IPS-18c (cell line): ENCODE results near the gene SPDYE6.
"Not testable (repeated sequence)": the region's sequence is repeated elsewhere in the genome, so short reads cannot be mapped to it uniquely, and the experiment has no call there.

Source experiments
- H3K4me3 ChIP-seq: 2 replicates; pipeline ENCODE4 v1.7.0; 2013; ENCODE audit warnings: low read depth, mild to moderate bottlenecking, low read length, moderate library complexity; ENCODE audit not compliant: insufficient read depth
- H3K9me3 ChIP-seq: one replicate; pipeline ENCODE4 v1.6.1; 2013; ENCODE audit warnings: mild to moderate bottlenecking, low read length, moderate library complexity; ENCODE audit not compliant: control insufficient read depth, insufficient read depth

Gene SPDYE6, protein sequence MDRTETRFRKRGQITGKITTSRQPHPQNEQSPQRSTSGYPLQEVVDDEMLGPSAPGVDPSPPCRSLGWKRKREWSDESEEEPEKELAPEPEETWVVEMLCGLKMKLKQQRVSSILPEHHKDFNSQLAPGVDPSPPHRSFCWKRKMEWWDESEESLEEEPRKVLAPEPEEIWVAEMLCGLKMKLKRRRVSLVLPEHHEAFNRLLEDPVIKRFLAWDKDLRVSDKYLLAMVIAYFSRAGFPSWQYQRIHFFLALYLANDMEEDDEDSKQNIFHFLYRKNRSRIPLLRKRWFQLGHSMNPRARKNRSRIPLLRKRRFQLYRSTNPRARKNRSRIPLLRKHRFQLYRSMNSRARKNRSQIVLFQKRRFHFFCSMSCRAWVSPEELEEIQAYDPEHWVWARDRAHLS

DNA sequence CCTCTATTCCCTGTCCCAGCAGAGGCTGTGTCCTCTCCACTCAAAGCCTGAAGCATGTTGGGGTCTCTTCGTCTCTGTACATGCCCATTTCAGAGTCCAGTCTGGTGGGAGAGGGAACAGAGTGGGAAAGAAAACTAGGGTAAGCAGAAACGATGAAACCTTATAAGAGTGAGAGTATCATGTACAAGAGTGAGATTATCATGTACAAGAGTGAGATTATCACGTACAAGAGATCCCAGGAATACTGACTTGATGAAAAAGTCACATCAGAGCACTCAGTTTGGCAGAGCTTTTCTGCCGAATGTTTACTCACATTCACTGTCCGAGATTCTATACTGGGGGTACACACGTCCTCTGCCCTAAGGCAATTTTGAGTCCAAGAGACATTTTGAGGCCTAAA lies at the start of gene SPDYE6:
Gene SPDYE6, minus strand, starts transcription at position 101 of the 400 bp plus-strand sequence. CDS start 421 bp downstream, outside the sequence.
- not testable (repeated sequence) for H3K9me3 ChIP-seq, H3K4me3 ChIP-seq

DNA sequence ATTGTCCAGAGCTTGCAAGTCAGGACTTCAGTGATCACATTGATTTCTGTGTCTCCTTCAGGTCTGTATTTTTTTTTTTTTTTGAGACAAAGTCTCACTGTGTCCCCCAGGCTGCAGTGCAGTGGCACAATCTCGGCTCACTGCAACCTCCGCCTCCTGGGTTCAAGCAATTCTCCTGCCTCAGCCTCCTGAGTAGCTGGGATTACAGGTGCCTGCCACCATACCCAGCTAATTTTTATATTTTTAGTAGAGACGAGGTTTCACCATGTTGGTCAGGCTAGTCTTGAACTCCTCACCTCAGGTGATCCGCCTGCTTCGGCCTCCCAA lies 48.6 kb upstream of the SPDYE6 start:
- H3K9me3 ChIP-seq, H3K4me3 ChIP-seq: not testable (repeated sequence)

DNA sequence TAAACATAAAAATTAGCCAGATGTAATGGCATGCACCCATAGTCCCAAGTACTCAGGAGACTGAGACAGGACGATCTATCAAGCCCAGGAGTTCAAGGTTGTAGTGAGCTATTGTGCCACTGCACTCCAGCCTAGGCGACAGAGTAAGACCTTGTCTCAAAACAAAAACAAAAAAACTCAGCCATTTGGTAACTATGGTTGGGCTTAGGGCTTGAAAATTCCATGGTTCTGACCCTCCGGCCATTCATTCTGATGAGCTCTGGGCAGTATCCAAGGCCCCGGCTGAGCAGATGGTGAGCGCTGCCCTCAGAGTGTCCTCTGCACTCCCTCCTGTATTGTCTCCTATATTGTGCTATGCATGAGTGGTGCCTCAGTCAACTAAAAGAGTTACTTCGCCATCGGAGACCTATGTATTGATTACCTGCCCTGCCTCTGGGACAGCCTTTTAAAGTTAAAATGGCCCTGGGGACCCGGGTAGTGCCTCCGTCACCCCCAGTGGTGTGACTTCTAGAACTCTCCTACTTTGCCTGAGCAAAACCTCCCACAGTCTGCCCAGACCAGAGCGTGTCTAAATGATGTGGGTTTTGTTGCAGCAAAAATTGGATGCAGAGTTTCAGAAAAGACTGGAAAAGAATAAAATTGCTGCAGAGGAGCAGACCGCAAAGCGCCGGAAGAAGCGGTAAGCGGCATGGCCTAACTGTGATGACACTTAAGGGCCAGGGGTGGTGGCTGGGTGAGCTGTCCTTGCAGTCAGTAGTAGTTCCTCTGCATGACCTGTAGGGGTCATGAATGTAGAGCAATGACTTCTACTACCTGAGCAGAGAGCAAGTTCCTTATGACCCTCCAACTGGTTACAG lies 48.0 kb upstream of the SPDYE6 start:
- Histone ChIP-seq H3K9me3 (no peaks in the 10 kb centered on the region), H3K4me3 (no peak overlapping the region)

DNA sequence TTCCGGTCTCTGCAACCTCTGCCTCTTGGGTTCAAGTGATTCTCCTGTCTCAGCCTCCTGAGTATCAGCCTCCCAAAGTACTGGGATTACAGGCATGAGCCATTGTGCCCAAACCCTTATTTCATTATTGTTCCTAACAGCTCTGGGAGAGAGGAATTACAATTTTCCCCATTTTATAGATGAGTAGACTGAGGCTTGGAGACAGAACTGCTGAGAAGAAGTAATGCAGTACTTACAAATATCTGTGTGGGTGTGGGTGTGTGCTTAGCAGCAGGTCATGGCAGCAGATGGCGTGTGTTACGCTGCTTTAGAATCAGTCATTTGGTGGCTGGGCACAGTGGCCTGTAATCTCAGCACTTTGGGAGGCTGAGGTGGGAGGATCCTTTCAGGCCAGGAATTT lies 47.3 kb upstream of the SPDYE6 start:
- Histone ChIP-seq H3K4me3 (no peak overlapping the region), H3K9me3 (no peaks in the 10 kb centered on the region)

DNA sequence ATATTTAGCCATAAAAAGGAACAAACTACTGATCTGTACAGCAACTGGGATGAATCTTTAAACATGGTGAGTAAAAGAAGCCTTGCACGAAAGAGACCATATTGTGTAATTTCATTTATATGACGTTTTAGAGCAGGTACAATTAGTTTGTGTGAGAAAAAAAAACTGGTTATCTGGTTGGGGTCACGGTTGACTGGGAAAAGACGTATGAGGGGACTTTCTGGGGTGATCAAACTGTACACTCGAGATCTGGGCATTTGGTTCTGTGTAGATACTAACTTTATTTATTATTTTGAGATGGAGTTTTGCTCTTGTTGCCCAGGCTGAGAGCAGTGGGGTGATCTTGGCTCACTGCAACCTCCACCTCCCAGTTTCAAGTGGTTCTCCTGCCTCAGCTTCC lies 44.1 kb upstream of the SPDYE6 start:
- H3K9me3 ChIP-seq: no peaks in the 10 kb centered on the region
- no peak overlapping the region for H3K4me3 ChIP-seq

DNA sequence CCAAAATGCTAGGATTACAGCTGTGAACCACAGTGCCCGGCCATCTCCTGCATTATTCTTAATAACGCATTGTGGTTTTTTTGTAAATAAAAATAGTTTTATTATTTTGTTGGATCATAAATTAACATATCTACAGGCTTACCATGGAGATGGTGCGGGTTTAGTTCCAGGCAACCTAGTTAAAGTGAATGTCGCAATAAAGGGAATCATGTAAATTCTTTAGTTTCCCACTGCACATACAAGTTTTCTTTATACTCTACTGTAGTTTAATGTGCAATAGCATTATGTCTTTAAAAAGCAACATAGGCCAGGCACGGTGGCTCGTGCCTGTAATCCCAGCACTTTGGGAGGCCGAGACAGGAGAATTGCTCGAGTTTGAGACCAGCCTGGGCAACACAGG lies 42.3 kb upstream of the SPDYE6 start:
- no peaks in the 10 kb centered on the region for H3K9me3 ChIP-seq
- H3K4me3 ChIP-seq: no peak overlapping the region

DNA sequence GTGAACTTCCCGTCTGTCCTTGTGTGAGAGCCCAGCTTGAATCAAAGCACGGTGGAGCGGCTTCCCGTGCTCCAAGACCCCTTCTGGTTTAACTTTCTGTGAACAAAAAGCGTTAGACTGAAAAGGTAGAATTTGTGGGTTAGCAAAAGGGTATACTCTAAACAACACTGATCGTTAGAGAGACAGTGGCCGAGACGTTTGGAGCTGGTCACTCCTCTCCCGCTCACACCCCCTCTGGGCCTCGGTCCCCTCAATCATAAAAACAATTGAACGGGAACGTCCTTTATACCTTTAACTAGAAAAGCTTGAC lies 40.4 kb upstream of the SPDYE6 start:
- peak overlapping the region; percentile 90 for H3K4me3 ChIP-seq
- no peaks in the 10 kb centered on the region for H3K9me3 ChIP-seq

DNA sequence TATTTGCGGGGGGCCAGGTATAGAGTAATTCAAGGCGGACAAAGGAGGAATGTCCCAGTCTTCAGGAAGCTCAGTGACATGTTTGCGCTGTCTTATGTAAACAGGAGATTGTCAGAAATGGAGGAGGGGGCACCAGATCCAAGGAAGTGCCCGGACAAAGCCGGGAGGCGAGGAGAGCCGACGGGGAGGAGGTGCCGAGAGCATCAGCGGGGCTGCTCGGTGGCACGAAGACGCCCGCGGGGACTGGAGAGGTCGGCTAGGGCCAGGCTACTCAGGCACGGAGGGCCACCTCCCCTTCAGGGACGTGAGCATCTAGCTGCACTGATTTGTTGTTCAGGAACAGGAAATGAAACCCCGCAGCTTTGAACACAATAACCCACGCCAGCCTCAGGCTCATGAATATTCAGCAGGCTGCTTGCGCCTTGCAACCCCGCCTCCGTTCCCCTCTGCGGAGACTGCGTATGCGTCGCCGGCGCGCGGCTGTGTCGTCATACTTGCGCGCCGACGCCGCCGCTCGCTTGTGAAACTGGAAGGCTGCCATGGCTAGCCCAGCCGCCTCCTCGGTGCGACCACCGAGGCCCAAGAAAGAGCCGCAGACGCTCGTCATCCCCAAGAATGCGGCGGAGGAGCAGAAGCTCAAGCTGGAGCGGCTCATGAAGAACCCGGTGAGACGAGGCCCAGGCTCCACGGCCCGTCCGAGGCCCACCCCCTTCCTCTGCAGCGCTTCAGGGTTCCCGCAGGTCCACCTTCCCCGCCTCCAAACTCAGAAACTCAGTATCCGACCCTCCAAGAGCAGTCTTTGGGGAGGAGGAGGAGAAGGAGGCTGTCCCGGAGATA lies 39.8 kb upstream of the SPDYE6 start, which contains the start of gene PRKRIP1:
Gene PRKRIP1, plus strand, starts transcription at position 491 of the 837 bp plus-strand sequence. Its CDS starts 49 bp downstream, at position 540.
- H3K4me3 ChIP-seq: peak within 1 kb of the TSS; percentile 90
- H3K9me3 ChIP-seq: no peaks in the 10 kb centered on the region

DNA sequence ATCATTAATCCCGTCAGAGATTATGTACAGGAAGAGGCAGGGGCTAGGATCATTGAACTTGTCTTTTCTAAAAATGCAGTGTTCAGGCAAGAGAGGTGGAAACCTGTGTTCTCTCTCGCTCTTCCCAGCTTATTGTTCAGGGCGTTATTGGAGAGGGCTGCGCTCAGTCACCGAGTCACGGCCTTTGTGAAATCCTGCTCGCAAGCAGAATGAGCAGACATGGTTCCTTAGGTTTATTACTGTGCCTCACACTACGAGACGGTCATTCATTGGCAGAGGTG lies 39.3 kb upstream of the SPDYE6 start:
- peak overlapping the region; percentile 90 for H3K4me3 ChIP-seq
- no peaks in the 10 kb centered on the region for H3K9me3 ChIP-seq

DNA sequence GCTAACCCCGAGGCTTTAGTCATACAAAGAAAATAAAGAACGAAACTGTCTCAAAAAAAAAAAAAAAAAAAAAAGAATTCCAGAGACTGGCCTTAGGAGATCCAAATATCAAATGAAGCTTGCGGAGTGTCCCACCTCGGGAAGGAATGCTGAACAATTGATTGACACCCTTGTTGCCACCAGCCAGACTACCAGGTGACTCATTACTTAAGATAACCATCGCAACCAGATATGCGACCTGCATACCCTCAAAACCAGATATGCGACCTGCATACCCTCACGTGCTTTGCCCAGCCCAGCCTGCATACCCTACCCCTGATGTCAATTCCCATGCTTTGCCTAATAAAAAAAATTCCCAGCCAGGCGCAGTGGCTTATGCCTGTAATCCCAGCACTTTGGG lies 37.2 kb upstream of the SPDYE6 start:
- Histone ChIP-seq H3K9me3 (no peaks in the 10 kb centered on the region), H3K4me3 (no peak overlapping the region)

DNA sequence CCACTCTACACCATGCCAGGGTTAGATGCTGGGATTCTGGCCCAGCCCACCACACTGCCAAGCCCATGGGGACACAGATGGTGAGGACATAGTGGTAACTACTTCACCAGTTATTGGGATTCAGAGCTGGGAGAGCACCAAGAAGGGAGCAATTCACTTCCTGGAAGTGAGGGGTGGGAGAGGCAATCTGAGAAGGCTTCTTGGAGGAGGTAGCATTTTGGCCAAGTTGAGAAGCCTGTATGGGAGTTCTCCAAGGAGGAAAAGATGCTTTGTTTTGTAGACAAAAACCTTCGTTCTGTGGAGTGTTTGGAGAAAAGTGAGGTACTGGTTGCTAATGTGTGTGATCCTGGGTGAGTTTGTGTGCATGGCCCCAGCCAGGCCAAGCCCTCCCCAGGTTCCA lies 36.1 kb upstream of the SPDYE6 start:
- Histone ChIP-seq H3K4me3 (no peak overlapping the region), H3K9me3 (no peaks in the 10 kb centered on the region)

DNA sequence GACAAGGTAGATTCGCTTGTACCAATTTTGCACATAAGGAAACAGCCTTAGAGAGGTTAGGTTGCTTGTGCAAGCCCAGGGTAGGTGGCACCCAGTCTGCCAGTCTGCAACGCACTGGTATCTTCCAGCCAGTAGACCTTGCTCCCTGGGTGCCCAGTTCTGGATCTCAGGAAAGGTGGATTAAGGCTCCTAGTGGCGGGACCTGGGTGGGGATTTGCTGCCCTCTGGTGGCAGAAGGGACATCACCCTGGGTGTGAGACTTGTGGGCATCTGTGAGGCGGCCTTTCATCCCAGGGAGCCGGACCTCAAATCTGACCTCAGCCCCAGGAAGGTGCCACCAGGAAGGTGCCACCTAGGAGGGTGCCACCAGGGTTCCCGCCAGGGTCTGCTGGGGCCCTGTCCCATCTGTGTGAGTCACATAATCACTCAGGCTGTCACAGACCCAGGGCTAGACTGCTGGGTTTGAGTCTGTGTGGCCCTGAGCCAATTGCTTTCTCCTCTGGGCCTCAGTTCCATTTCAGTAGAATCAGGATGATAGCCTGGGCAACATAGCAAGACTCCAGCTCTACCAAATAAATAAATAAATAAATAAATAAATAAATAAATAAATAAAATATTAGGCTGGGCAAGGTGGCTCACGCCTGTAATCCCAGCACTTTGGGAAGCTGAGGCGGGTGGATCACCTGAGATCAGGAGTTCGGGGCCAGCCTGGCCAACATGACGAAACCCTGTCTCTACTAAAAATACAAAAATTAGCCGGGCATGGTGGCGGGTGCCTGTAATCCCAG lies 34.6 kb upstream of the SPDYE6 start:
- Histone ChIP-seq H3K9me3 (no peaks in the 10 kb centered on the region), H3K4me3 (no peak overlapping the region)

DNA sequence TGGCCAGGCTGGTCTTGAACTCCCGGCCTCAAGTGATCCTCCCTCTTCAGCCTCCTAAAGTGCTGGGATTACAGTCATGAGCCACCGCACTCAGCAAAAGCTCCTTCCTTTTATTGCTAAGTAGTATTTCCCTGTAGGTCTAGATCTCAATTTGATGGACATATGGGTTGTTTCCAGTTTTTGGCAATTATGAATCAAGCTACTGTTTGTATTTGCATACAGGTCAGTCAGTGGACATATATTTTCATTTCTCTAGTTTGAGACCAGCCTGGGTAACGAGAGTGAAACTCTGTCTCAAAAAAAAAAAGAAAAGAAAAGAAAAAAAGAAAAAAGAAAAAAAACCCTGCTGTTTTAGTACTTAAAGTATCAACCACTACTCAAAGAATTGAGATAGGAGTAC lies 33.6 kb upstream of the SPDYE6 start:
- H3K9me3 ChIP-seq: no peaks in the 10 kb centered on the region
- H3K4me3 ChIP-seq: no peak overlapping the region

DNA sequence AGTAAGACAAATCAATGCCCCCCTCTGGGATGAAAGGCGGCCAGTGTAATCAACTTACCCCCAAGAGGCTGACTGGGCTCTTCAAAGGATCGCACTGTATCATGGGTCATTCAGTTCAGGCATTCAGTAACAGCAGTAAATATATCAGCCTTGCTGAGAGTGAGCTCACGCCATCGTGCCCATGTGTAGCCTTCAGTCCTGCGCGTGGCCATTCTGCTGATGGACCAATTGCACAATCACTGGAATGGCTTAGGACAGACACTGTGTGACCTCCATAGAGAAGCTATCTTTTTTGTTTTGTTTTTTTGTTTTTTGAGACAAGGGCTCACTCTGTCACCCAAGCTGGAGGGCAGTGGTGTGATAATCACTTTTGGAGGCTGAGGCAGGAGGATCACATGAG lies 30.8 kb upstream of the SPDYE6 start:
- no peak overlapping the region for H3K4me3 ChIP-seq
- no peaks in the 10 kb centered on the region for H3K9me3 ChIP-seq

DNA sequence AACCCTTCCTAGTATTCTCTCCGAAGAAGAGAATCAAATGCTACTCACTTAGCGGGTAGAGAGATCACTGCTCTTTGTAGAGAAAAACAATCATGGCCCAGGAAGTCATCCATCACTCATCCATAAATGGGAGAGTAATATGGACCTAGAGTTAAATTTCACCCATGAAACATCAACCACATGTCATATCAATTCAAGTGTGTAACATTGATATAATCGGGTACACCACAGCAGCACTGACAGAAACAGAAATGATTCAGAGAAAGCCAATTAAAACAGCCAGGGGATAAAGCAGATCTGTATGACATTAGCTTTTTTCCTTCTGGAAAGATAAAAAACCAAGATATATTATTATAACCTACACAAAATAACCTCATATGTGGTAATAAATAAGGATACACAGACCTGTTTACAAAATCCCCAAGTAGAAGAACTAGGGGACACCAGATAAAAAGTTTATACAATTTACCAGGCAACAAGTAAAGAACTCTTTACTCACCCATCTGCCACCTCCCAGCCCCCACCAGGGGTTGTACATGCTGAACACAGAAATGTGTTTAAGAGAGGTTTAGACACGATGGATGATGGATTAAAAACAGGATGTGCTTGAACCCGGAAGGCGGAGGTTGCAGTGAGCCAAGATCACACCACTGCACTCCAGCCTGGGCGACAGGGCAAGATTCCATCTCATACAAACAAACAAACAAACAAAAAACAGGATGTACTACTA lies 25.6 kb upstream of the SPDYE6 start:
- H3K9me3 ChIP-seq, H3K4me3 ChIP-seq: not testable (repeated sequence)

DNA sequence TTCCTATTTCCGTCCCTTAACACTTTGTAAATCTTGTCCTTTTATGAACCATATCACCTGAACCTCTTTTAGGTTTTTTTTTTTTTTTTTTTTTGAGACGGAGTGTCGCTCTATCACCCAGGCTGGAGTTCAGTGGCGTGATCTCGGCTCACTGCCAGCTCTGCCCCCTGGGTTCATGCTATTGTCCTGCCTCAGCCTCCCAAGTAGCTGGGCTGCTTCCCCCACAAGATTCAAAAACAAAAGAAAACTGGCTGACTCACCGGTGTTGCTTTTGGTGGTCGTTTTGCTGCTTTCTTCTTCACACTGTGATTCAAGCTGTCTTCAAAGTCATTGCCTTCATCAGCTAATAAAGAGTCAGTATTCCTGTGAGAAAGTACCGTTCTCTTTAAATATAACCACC lies 24.6 kb upstream of the SPDYE6 start:
- not testable (repeated sequence) for H3K4me3 ChIP-seq, H3K9me3 ChIP-seq
